ENCODE data around the gene SCMH1. TPM values are rescaled to one million over a fixed set of nuclear protein-coding genes. Genes with fewer than 3 reads are reported as not detected.
"Not testable (repeated sequence)": the region's sequence is repeated elsewhere in the genome, so short reads cannot be mapped to it uniquely, and the experiment has no call there.

The SCMH1 gene
- total and polyA plus RNA-seq, 2 donors (not counting 3 experiments of a cell fraction or from before 2014, with no cell fraction given), result 39.9 to 40.7 TPM

- no peak for DNase-seq (ENCODE audit: low read depth, low spot score)
- no peaks in the 10 kb centered on the region for H3K9me3 ChIP-seq (replicated peaks; ENCODE audit: control insufficient read depth, insufficient read depth, low read length)
- H3K27me3 ChIP-seq (ENCODE audit: control insufficient read depth in 2 of 2, insufficient read depth in 2 of 2, low read length in 2 of 2), result no peaks in the 10 kb centered on the region
- no peaks in the 10 kb centered on the region for H3K9me1 ChIP-seq (replicated peaks; ENCODE audit: control insufficient read depth, extremely low read depth, insufficient read depth, low read length)
- intact Hi-C loops (cut with micrococcal nuclease), result no loop called here
- no peak overlapping the region for H3K9ac ChIP-seq (replicated peaks; ENCODE audit: extremely low read depth, insufficient read depth, low read length)
- ChIA-PET POLR2A (no interaction called here), CTCF (interaction anchor here (1.1 to 1.2 kb wide), 2 partner anchors 12 to 27 kb away, joined by 3 read pairs; no protein-coding TSS in a partner anchor)
- no peaks in the 10 kb centered on the region for H3K36me3 ChIP-seq (ENCODE audit: control insufficient read depth in 2 of 2, extremely low read depth in 1 of 2, insufficient read depth in 2 of 2, low read length in 2 of 2)
- H3K4me3 ChIP-seq (replicated peaks in 1 of 3; ENCODE audit: insufficient read depth in 1 of 3, low read depth in 1 of 3, low read length in 3 of 3), result no peak overlapping the region
- TF ChIP-seq JUN (IDR thresholded peaks at IDR 0.05; ENCODE audit: borderline replicate concordance, insufficient read depth, insufficient read length, low read depth), result no peak
- TF ChIP-seq POLR2AphosphoS5 (IDR thresholded peaks at IDR 0.05; ENCODE audit: insufficient read depth, low read depth, low read length), result no peak
- H3K4me2 ChIP-seq (ENCODE audit: insufficient read depth, low read length), result no peak overlapping the region
- BruUV-seq (replicated peaks), result no TSS peak
- dilution Hi-C loops (cut with MboI; ENCODE audit: extremely low pct_ligation_motif_present, low sequenced_read_pairs), result no loop called here
- H3K79me2 ChIP-seq (ENCODE audit: control insufficient read depth, insufficient read depth, low read length), result no peaks in the 10 kb centered on the region
- H3K4me1 ChIP-seq (ENCODE audit: control insufficient read depth, extremely low read depth, insufficient read depth, low read length), result no peaks in the 10 kb centered on the region
- FAIRE-seq, result no peak
- H4K20me1 ChIP-seq (replicated peaks; ENCODE audit: control insufficient read depth, extremely low read depth, insufficient read depth, low read length), result no peaks in the 10 kb centered on the region
- H3K27ac ChIP-seq (ENCODE audit: insufficient read depth, low read depth, low read length), result no peak overlapping the region
- no peak overlapping the region for H2AFZ ChIP-seq (ENCODE audit: low read depth, low read length)
Measured at GRCh38 chr1:41255978-41256377, 13.9 kb upstream of the SCMH1 start.

GRCh38 chr1:41251120-41251519 is 9.0 kb upstream of the SCMH1 start:
- H3K9me1 ChIP-seq (replicated peaks; ENCODE audit: control insufficient read depth, extremely low read depth, insufficient read depth, low read length); H4K20me1 ChIP-seq (replicated peaks; ENCODE audit: control insufficient read depth, extremely low read depth, insufficient read depth, low read length); H3K4me2 ChIP-seq (ENCODE audit: insufficient read depth, low read length); H3K36me3 ChIP-seq (ENCODE audit: control insufficient read depth in 2 of 2, extremely low read depth in 1 of 2, insufficient read depth in 2 of 2, low read length in 2 of 2); POLR2A ChIA-PET; H3K9me3 ChIP-seq (replicated peaks; ENCODE audit: control insufficient read depth, insufficient read depth, low read length); dilution Hi-C loops (cut with MboI; ENCODE audit: extremely low pct_ligation_motif_present, low sequenced_read_pairs); H3K27ac ChIP-seq (ENCODE audit: insufficient read depth, low read depth, low read length); H3K27me3 ChIP-seq (ENCODE audit: control insufficient read depth in 2 of 2, insufficient read depth in 2 of 2, low read length in 2 of 2); BruUV-seq (replicated peaks); H3K9ac ChIP-seq (replicated peaks; ENCODE audit: extremely low read depth, insufficient read depth, low read length); intact Hi-C loops (cut with micrococcal nuclease); H3K79me2 ChIP-seq (ENCODE audit: control insufficient read depth, insufficient read depth, low read length); H3K4me3 ChIP-seq (replicated peaks in 1 of 3; ENCODE audit: insufficient read depth in 1 of 3, low read depth in 1 of 3, low read length in 3 of 3); FAIRE-seq; DNase-seq (ENCODE audit: low read depth, low spot score); H3K4me1 ChIP-seq (ENCODE audit: control insufficient read depth, extremely low read depth, insufficient read depth, low read length); H2AFZ ChIP-seq (ENCODE audit: low read depth, low read length): not testable (repeated sequence)
- CTCF ChIA-PET, result interaction anchor here (1.3 kb wide), 1 partner anchor 32 kb away, joined by 3 read pairs; no protein-coding TSS in a partner anchor

Measured in endothelial cell of umbilical vein (primary cell).